Measurements from ENCODE around the gene TMTC1.

The TMTC1 gene

GRCh38 chr12:29537298-29537697, 246.4 kb downstream of the TMTC1 start:
- DNase-seq (ENCODE audit: low read depth): no peak

- DNase-seq (ENCODE audit: low read depth): no peak
Measured at GRCh38 chr12:29534935-29535334, 248.8 kb downstream of the TMTC1 start.

GRCh38 chr12:29533815-29534489, 249.8 kb downstream of the TMTC1 start:
- no peak for DNase-seq (ENCODE audit: low read depth)

- DNase-seq (ENCODE audit: low read depth): no peak
Measured at GRCh38 chr12:29531471-29531870, 252.3 kb downstream of the TMTC1 start.

- no peak for DNase-seq (ENCODE audit: low read depth)
Measured at GRCh38 chr12:29530436-29530835, 253.3 kb downstream of the TMTC1 start.

GRCh38 chr12:29528161-29528560, 255.6 kb downstream of the TMTC1 start:
- DNase-seq (ENCODE audit: low read depth): no peak

- DNase-seq (ENCODE audit: low read depth): no peak
Measured at GRCh38 chr12:29521951-29522350, 261.8 kb downstream of the TMTC1 start.

GRCh38 chr12:29519585-29520182, 264.1 kb downstream of the TMTC1 start:
- DNase-seq (ENCODE audit: low read depth): no peak

- DNase-seq (ENCODE audit: low read depth): no peak
Measured at GRCh38 chr12:29518407-29518806, 265.3 kb downstream of the TMTC1 start.

- DNase-seq (ENCODE audit: low read depth): no peak
Measured at GRCh38 chr12:29517264-29517663, 266.5 kb downstream of the TMTC1 start.

GRCh38 chr12:29516431-29516875, 267.3 kb downstream of the TMTC1 start:
- DNase-seq (ENCODE audit: low read depth): no peak

- DNase-seq (ENCODE audit: low read depth): no peak
Measured at GRCh38 chr12:29510591-29511185, 273.1 kb downstream of the TMTC1 start.

GRCh38 chr12:29509503-29509902, 274.2 kb downstream of the TMTC1 start:
- DNase-seq (ENCODE audit: low read depth): no peak

GRCh38 chr12:29508949-29509348, 274.8 kb downstream of the TMTC1 start:
- no peak for DNase-seq (ENCODE audit: low read depth)

- no peak for DNase-seq (ENCODE audit: low read depth)
Measured at GRCh38 chr12:29505122-29505521, 278.6 kb downstream of the TMTC1 start.

GRCh38 chr12:29503283-29503682, 280.5 kb downstream of the TMTC1 start:
- no peak for DNase-seq (ENCODE audit: low read depth)

- no peak for DNase-seq (ENCODE audit: low read depth)
Measured at GRCh38 chr12:29499235-29499634, 284.5 kb downstream of the TMTC1 start.

- DNase-seq (ENCODE audit: low read depth): no peak
Measured at GRCh38 chr12:29497588-29497987, 286.2 kb downstream of the TMTC1 start, which contains the start of gene OVCH1. TSS of gene OVCH1 (minus strand) at chr12:29497686. CDS start at chr12:29497686, 0 bp downstream.

- DNase-seq (ENCODE audit: low read depth): no peak
Measured at GRCh38 chr12:29492891-29493290, 290.9 kb downstream of the TMTC1 start.

- no peak for DNase-seq (ENCODE audit: low read depth)
Measured at GRCh38 chr12:29486972-29487371, 296.8 kb downstream of the TMTC1 start.

- DNase-seq (ENCODE audit: low read depth): no peak
Measured at GRCh38 chr12:29463198-29463597, 320.5 kb downstream of the TMTC1 start.

GRCh38 chr12:29460082-29460481, 323.7 kb downstream of the TMTC1 start:
- DNase-seq (ENCODE audit: low read depth): no peak

GRCh38 chr12:29455087-29455486, 328.7 kb downstream of the TMTC1 start:
- no peak for DNase-seq (ENCODE audit: low read depth)
